HG02884 (cell line): ENCODE data around the gene CSGALNACT2.
"Not testable (repeated sequence)": the region's sequence is repeated elsewhere in the genome, so short reads cannot be mapped to it uniquely, and the experiment has no call there.

Experiments used
- ATAC-seq: cut with Tn5 transposase; IDR thresholded peaks from one replicate; pipeline ENCODE4 v1.9.1; 2021; ENCODE audit warnings: mild to moderate bottlenecking, moderate library complexity; ENCODE audit not compliant: unreplicated experiment

The CSGALNACT2 gene

GRCh38 chr10:43136995-43137716 lies 1.1 kb upstream of the CSGALNACT2 start:
- ATAC-seq, result no peak

DNA sequence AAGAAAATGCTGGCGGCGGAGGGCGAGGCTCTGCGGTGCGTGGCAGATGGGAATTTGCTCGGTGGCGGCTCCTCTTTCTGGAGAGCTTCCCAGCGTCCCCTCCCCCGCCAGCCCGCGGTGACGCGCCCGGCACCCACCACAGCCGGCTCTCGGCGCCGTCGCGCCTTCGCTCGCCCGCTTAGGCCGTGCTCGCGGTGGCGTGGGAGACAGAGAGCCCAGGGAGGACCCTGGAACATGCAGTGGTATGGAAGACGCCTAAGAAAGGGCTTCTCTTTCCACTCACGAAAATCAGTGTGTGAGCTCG lies 576 bp upstream of the CSGALNACT2 start:
- no peak for ATAC-seq

- peak; percentile 30 for ATAC-seq
Observed at GRCh38 chr10:43138757-43139241, 554 bp downstream of the CSGALNACT2 start.

DNA sequence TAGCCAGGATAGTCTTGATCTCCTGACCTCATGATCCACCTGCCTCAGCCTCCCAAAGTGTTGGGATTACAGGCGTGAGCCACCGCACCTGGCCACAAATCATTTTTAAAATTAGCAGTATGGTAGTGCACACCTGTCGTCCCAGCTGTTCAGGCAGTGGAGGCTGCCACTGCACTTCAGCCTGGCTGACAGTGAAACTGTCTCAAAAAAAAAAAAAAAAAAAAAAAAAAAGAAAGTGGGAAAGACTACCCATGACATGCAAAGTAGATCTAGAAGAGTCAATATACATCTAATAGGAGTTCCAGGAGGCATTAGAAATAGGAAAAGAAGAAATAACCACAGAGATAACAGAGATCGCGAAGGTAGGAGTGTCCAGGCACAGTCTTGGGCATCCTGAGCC lies 3.2 kb downstream of the CSGALNACT2 start:
- ATAC-seq, result no peak

GRCh38 chr10:43145311-43145710 lies 7.1 kb downstream of the CSGALNACT2 start:
- ATAC-seq, result no peak

DNA sequence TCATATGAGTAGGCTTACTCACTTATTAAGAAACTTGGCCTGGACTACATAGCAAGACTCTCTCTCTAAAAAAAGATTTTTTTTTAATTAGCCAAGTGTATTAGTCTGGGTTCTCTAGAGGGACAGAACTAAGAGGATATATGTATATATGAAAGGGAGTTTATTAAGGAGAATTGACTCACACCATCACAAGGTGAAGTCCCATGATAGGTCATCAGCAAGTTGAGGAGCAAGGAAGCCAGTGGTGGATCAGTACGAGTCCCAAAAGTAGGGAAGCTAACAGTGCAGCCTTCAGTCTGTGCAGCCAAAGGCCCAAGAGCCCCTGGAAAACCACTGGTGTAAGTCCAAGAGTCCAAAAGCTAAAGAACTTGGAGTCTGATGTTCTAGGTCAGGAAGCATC lies 7.7 kb downstream of the CSGALNACT2 start:
- ATAC-seq, result not testable (repeated sequence)

GRCh38 chr10:43151371-43151770 lies 13.1 kb downstream of the CSGALNACT2 start:
- ATAC-seq, result no peak

DNA sequence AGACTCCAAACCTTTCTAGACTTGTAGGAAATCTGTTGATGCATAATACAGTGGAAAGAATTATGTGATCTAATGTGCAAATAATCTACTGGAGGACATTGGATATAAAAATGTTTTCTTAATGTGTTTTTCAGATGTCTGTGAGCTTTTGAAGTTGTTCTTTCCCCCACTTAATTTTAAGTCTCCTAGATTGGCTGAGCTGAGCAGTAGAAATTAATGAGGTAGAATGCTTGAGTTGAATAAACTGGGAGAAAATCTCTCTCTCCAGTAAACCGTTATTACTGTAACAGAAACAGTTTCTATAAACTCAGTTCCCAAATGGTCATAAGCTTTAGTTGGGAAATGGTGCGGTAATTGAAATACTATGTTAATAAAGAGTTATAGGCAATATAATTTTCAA lies 15.7 kb downstream of the CSGALNACT2 start:
- ATAC-seq, result no peak

DNA sequence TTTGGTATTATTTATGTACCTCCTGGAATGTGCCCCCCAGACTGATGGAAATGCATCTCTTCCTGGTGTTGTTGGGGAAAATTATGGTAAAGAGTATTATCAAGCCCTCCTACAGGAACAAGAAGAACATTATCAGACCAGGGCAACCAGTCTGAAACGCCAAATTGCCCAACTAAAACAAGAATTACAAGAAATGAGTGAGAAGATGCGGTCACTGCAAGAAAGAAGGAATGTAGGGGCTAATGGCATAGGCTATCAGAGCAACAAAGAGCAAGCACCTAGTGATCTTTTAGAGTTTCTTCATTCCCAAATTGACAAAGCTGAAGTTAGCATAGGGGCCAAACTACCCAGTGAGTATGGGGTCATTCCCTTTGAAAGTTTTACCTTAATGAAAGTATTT lies 17.0 kb downstream of the CSGALNACT2 start:
- no peak for ATAC-seq

GRCh38 chr10:43155741-43156140 lies 17.5 kb downstream of the CSGALNACT2 start:
- ATAC-seq, result no peak

DNA sequence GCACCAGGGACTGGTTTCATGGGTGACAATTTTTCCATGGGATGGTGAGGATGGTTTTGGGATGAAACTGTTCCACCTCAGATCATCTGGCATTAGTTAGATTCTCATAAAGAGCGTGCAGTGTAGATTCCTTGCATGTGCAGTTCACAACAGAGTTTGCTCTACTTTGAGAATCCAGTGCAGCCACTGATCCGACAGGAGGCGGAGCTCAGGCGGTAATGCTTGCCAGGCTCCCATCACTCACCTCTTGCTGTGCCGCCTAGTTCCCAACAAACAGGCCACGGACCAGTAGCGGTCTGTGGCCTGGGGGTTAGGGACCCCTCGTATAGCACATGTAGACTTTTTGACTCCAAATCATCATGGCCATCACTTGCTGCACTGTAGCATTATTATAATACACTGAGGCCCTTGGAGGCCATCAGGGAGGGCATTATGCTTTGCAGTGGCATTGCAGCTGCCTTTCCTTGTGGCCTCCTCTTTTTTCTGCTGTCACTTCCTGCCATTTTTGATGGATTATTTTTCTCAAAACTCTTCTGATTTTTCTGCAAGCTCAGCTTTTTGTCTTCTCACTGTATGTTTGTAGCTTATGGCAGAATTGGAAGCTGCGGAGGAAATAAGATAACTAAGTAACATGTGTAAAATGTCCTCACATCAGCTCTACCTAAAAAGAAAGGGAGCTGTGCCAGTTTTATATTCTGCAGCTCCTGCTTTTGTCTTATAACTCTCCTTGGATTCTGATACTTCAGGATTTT lies 18.5 kb downstream of the CSGALNACT2 start:
- no peak for ATAC-seq

DNA sequence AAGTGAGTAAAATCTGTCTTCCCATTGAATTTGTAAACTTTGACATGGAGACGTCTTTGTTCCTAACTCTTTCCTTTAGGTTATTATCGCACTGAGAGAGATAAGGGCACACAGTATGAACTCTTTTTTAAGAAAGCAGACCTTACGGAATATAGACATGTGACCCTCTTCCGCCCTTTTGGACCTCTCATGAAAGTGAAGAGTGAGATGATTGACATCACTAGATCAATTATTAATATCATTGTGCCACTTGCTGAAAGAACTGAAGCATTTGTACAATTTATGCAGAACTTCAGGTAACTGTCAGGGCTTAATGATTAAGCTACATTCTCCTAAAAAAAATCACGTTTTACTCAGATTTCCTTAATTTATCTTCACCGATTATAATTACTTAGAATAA lies 20.4 kb downstream of the CSGALNACT2 start:
- ATAC-seq, result no peak

- ATAC-seq, result no peak
Observed at GRCh38 chr10:43160046-43160920, 22.0 kb downstream of the CSGALNACT2 start.

DNA sequence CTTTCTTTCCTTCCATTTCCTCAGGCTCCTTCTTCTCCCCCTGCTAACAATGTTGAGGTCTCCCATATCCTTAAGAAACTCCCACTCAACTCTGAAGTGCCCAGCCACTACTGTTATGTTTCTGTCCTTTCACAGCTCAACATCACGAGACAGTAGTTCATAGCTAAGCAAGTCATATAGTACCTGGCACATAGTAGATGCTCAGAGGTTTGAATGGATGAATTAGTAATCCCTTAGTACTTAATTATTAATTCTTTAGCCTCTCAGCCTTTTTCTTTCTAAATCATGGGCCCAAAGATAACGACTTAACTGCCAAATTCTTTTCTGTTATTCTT lies 22.6 kb downstream of the CSGALNACT2 start:
- ATAC-seq, result no peak

DNA sequence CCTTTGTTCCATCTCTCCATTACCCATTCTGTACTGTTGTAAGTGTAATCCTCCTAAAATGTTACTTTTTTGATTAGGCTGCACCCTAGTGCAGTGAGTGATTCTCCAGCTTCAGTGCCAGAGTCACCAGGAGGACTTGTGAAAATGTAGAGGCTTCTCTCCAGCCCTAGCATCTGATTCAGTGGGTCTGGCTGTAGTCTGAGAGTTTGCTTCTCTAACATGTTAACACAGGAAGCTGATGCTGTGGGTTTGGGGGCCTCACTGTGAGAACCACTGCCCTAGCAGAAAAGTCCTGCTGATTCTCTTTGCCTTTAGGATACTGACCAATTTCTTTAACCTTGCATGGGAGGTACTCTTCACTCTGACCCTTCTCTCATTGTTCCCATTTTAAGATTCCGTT lies 24.4 kb downstream of the CSGALNACT2 start:
- no peak for ATAC-seq

DNA sequence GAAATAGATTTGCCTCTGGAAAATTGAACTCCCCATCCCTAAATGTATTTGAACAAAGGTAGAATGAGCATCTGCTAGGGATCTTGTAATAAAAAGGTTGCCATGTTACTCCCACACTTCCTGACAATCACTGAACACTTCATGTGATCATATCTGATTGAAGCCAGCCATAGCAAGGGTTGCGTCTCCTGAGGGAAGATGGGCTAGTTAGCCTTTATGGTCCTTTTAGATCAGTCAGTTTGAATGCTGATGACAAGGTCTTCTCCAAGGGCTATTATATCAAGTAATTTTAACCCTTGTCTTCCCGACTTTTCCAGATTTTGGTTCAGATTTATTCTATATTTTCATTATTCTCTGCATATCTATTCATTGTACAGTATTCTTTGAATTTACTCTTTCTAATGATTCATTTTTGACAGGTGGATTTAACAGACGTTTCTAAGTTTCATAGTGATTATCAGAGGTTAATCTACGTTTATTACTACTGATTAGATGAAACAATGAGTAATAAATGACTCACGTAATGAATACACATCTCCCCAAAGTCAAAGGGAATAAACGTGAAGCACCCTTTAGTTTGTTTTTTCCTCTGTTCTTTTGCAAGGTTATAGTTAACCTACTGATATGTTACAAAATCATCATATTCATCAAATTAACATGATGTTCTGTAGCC lies 28.1 kb downstream of the CSGALNACT2 start:
- no peak for ATAC-seq

DNA sequence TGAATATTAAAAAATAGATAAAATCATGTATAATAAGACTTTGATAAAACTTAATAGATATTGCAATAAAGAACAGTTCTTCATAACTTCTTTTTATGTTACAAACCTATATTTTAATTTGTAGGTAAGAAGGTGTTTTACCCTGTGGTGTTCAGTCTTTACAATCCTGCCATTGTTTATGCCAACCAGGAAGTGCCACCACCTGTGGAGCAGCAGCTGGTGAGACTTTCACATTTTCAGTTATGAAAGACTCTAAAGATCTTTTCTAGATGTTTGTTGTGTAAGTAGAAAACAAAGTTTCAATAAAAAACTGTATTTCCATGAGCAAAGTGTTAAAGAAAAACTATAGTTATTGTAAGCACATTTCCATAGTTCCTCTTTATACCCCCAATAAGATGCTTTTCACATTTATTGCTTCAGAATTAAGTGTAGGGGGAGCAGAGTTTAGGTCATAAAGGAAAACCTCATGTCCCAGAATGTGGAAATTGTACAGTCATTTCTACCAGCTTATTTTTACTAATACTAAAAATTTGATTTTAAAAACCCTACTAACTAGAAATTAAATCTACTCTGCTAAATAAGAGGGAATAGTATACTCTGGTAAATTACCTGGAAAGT lies 28.7 kb downstream of the CSGALNACT2 start:
- peak; percentile 58 for ATAC-seq

- ATAC-seq, result no peak
Observed at GRCh38 chr10:43167498-43167889, 29.2 kb downstream of the CSGALNACT2 start.

- ATAC-seq, result no peak
Observed at GRCh38 chr10:43170491-43170890, 32.2 kb downstream of the CSGALNACT2 start.

DNA sequence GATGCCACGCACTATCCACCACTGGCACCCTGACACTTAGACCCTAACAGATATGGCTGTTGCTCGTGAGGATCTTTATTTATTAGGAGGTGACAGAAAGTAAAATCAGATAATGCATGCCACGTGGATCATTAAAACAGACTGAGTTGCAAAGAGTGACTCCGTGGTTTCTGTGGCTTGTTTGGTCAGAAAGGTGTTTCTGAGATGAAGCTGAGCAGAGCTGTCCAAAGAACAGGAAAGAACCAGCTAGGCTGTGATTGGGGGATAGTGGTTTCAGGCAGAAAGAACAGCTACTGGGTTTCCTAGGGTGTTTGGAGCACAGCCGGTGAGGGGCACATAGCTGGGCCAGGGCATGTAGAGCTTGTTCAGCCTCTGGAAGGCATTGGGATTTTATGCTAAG lies 34.4 kb downstream of the CSGALNACT2 start:
- ATAC-seq, result no peak

- no peak for ATAC-seq
Observed at GRCh38 chr10:43173120-43173519, 34.9 kb downstream of the CSGALNACT2 start.
